ENCODE results near the gene SMPD3.

The SMPD3 gene

GRCh38 chr16:68369168-68369567 lies 79.1 kb downstream of the SMPD3 start:
- no peak for DNase-seq (ENCODE audit: low read depth)

- DNase-seq (ENCODE audit: low read depth), result no peak
These were observed 79.9 kb downstream of the SMPD3 start for GRCh38 chr16:68368301-68368888.

GRCh38 chr16:68367891-68368290 lies 80.4 kb downstream of the SMPD3 start:
- DNase-seq (ENCODE audit: low read depth), result no peak

GRCh38 chr16:68367440-68367839 lies 80.9 kb downstream of the SMPD3 start:
- no peak for DNase-seq (ENCODE audit: low read depth)

- DNase-seq (ENCODE audit: low read depth), result peak; percentile 41
These were observed 81.3 kb downstream of the SMPD3 start for GRCh38 chr16:68367030-68367429.

GRCh38 chr16:68366062-68366461 lies 82.2 kb downstream of the SMPD3 start:
- DNase-seq (ENCODE audit: low read depth), result no peak

GRCh38 chr16:68365167-68365817 lies 83.0 kb downstream of the SMPD3 start:
- DNase-seq (ENCODE audit: low read depth), result no peak

GRCh38 chr16:68364561-68364998 lies 83.7 kb downstream of the SMPD3 start:
- DNase-seq (ENCODE audit: low read depth), result no peak

- no peak for DNase-seq (ENCODE audit: low read depth)
These were observed 84.4 kb downstream of the SMPD3 start for GRCh38 chr16:68363658-68364521.

- DNase-seq (ENCODE audit: low read depth), result no peak
These were observed 85.2 kb downstream of the SMPD3 start for GRCh38 chr16:68362947-68363657.

- DNase-seq (ENCODE audit: low read depth), result no peak
These were observed 85.9 kb downstream of the SMPD3 start for GRCh38 chr16:68362262-68362913.

- DNase-seq (ENCODE audit: low read depth), result no peak
These were observed 86.8 kb downstream of the SMPD3 start for GRCh38 chr16:68361485-68361884.

- no peak for DNase-seq (ENCODE audit: low read depth)
These were observed 87.4 kb downstream of the SMPD3 start for GRCh38 chr16:68360956-68361355.

- DNase-seq (ENCODE audit: low read depth), result no peak
These were observed 87.8 kb downstream of the SMPD3 start for GRCh38 chr16:68360547-68360946.

- DNase-seq (ENCODE audit: low read depth), result no peak
These were observed 88.7 kb downstream of the SMPD3 start for GRCh38 chr16:68359398-68360191.

- no peak for DNase-seq (ENCODE audit: low read depth)
These were observed 89.4 kb downstream of the SMPD3 start for GRCh38 chr16:68358951-68359350.

- DNase-seq (ENCODE audit: low read depth), result no peak
These were observed 90.4 kb downstream of the SMPD3 start for GRCh38 chr16:68357923-68358322.

- DNase-seq (ENCODE audit: low read depth), result no peak
These were observed 90.8 kb downstream of the SMPD3 start for GRCh38 chr16:68357521-68357922.

GRCh38 chr16:68356919-68357286 lies 91.4 kb downstream of the SMPD3 start:
- DNase-seq (ENCODE audit: low read depth), result no peak

- DNase-seq (ENCODE audit: low read depth), result peak; percentile 36
These were observed 91.9 kb downstream of the SMPD3 start for GRCh38 chr16:68356249-68356918.

All from activated T-cell treated with anti-CD3 and anti-CD28 coated beads for 1 hour (primary cell).